ENCODE results near the gene HOXB4. TPM values are rescaled to one million over a fixed set of nuclear protein-coding genes. Genes with fewer than 3 reads are reported as not detected.

The HOXB4 gene
- total RNA-seq, 3 donors from 2014 or later, result 4.5 to 14.6 (median 5.3) TPM

- intact Hi-C loops (cut with DNase I, micrococcal nuclease), result no loop called here
- Histone ChIP-seq H3K36me3 (ENCODE audit: low read depth) (no peaks in the 10 kb centered on the region), H3K9me3 (no peaks in the 10 kb centered on the region), H3K4me3 (no peak overlapping the region), H3K4me1 (ENCODE audit: low read depth) (peaks cover 21% of the 10 kb centered on the region)
- TF ChIP-seq CTCF (IDR thresholded peaks at IDR 0.05), result no peak
- DNase-seq (no peak), ATAC-seq (no peak)
These were observed 25.5 kb downstream of the HOXB4 start for GRCh38 chr17:48552466-48553189.

GRCh38 chr17:48551596-48552465 lies 26.3 kb downstream of the HOXB4 start:
- DNase-seq, result peak in 1 of 3 donors; percentile 50
- intact Hi-C loops (cut with DNase I, micrococcal nuclease), result no loop called here
- TF ChIP-seq CTCF (IDR thresholded peaks at IDR 0.05), result no peak
- Histone ChIP-seq H3K4me3 (no peak overlapping the region), H3K9me3 (no peaks in the 10 kb centered on the region), H3K36me3 (ENCODE audit: low read depth) (no peaks in the 10 kb centered on the region), H3K4me1 (ENCODE audit: low read depth) (peaks cover 19% of the 10 kb centered on the region)
- ATAC-seq, result no peak

GRCh38 chr17:48551214-48551555 lies 27.0 kb downstream of the HOXB4 start:
- TF ChIP-seq CTCF (IDR thresholded peaks at IDR 0.05), result no peak
- Histone ChIP-seq H3K4me3 (no peak overlapping the region), H3K9me3 (no peaks in the 10 kb centered on the region), H3K4me1 (ENCODE audit: low read depth) (peaks cover 19% of the 10 kb centered on the region), H3K36me3 (ENCODE audit: low read depth) (no peaks in the 10 kb centered on the region)
- no peak for DNase-seq
- no peak for ATAC-seq
- intact Hi-C loops (cut with DNase I, micrococcal nuclease), result no loop called here

- ATAC-seq (no peak), DNase-seq (peak in 1 of 3 donors; percentile 45)
- intact Hi-C loops (cut with DNase I, micrococcal nuclease), result no loop called here
- no peak for TF ChIP-seq CTCF (IDR thresholded peaks at IDR 0.05)
- no peak overlapping the region for H3K4me3 ChIP-seq
- H3K36me3 ChIP-seq (ENCODE audit: low read depth), result no peaks in the 10 kb centered on the region
- H3K4me1 ChIP-seq (ENCODE audit: low read depth), result peaks cover 16% of the 10 kb centered on the region
- no peaks in the 10 kb centered on the region for H3K9me3 ChIP-seq
These were observed 27.5 kb downstream of the HOXB4 start for GRCh38 chr17:48550502-48551213.

- peaks cover 15% of the 10 kb centered on the region for H3K4me1 ChIP-seq (ENCODE audit: low read depth)
- no peak for DNase-seq
- TF ChIP-seq CTCF (IDR thresholded peaks at IDR 0.05), result no peak
- H3K9me3 ChIP-seq, result no peaks in the 10 kb centered on the region
- ATAC-seq, result no peak
- no peaks in the 10 kb centered on the region for H3K36me3 ChIP-seq (ENCODE audit: low read depth)
- no peak overlapping the region for H3K4me3 ChIP-seq
- intact Hi-C loops (cut with DNase I, micrococcal nuclease), result no loop called here
These were observed 28.1 kb downstream of the HOXB4 start for GRCh38 chr17:48549914-48550501.

Measured in mucosa of descending colon (tissue), 3 donors.